ENCODE data around the gene RPRD1B.
"Not testable (repeated sequence)": the region's sequence is repeated elsewhere in the genome, so short reads cannot be mapped to it uniquely, and the experiment has no call there.

RPRD1B gene

DNA sequence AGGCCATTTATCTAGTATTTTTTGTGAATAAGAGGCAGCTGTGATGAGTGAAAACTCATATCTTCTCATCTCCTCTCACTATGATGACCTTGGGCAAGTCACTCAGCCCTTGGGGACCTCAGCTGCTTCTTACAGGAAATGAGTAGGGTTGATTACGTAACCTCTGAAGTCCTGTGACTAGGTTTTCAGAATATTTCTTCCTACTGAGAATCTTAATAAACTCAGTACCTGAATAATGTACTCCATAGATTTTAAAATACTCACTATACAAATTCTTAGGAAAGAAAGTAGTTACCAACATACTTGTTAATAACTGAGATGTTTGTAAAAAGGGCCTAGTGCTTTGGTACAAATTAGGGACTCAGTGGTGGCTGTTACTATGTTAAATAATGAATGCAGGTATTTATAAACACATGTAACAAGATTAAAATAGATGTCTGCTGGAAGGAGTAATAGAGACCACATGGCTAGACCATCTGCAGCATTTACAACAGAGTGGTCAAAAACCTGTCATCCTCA, 60.9 kb downstream of the RPRD1B start:
- DNase-seq (ENCODE audit: low read depth), result peak; percentile 72
- H3K9me3 ChIP-seq (ENCODE audit: control insufficient read depth, low read length), result no peaks in the 10 kb centered on the region
- peaks cover 21% of the 10 kb centered on the region for H3K36me3 ChIP-seq (ENCODE audit: control insufficient read depth, insufficient read depth, low read length, severe bottlenecking)
- H3K27me3 ChIP-seq (replicated peaks; ENCODE audit: control insufficient read depth, insufficient read depth, low read length), result no peaks in the 10 kb centered on the region
- H3K4me3 ChIP-seq (ENCODE audit: low read length), result no peak overlapping the region
- peaks cover 42% of the 10 kb centered on the region for H3K4me1 ChIP-seq (ENCODE audit: control insufficient read depth, insufficient read depth, low read length)
- H3K9ac ChIP-seq (ENCODE audit: low read length), result no peak overlapping the region

GRCh38 chr20:38095017-38095686, 61.6 kb downstream of the RPRD1B start:
- H3K4me1 ChIP-seq (ENCODE audit: control insufficient read depth, insufficient read depth, low read length), result peaks cover 42% of the 10 kb centered on the region
- peaks cover 14% of the 10 kb centered on the region for H3K36me3 ChIP-seq (ENCODE audit: control insufficient read depth, insufficient read depth, low read length, severe bottlenecking)
- DNase-seq (ENCODE audit: low read depth), result no peak
- H3K27me3 ChIP-seq (replicated peaks; ENCODE audit: control insufficient read depth, insufficient read depth, low read length), result no peaks in the 10 kb centered on the region
- H3K4me3 ChIP-seq (ENCODE audit: low read length), result no peak overlapping the region
- no peak overlapping the region for H3K9ac ChIP-seq (ENCODE audit: low read length)
- H3K9me3 ChIP-seq (ENCODE audit: control insufficient read depth, low read length), result peaks cover 3% of the 10 kb centered on the region

DNA sequence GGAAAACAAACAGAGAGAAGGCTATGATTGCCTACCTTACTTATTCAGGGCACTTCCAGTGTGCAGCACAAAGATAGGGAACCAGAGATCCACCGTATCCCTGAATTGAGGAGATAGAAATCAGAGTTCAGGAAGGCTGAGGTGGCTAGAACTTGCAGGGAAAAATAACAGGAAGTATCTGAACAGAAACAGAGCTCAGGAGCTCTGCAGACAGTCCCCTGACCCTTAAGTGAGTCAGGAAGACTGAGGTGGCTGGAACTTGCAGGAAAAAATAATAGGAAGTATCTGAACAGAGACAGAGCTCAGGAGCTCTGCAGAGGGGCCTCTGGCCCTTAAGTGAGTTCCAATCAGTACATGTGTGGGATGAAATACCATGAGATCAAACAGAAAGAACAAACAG, 65.4 kb downstream of the RPRD1B start:
- Histone ChIP-seq H3K4me1 (ENCODE audit: control insufficient read depth, insufficient read depth, low read length) (peaks cover 16% of the 10 kb centered on the region), H3K9ac (ENCODE audit: low read length) (no peak overlapping the region), H3K4me3 (ENCODE audit: low read length) (no peak overlapping the region), H3K36me3 (ENCODE audit: control insufficient read depth, insufficient read depth, low read length, severe bottlenecking) (no peaks in the 10 kb centered on the region), H3K27me3 (replicated peaks; ENCODE audit: control insufficient read depth, insufficient read depth, low read length) (no peaks in the 10 kb centered on the region), H3K9me3 (ENCODE audit: control insufficient read depth, low read length) (peaks cover 19% of the 10 kb centered on the region)
- no peak for DNase-seq (ENCODE audit: low read depth)

DNA sequence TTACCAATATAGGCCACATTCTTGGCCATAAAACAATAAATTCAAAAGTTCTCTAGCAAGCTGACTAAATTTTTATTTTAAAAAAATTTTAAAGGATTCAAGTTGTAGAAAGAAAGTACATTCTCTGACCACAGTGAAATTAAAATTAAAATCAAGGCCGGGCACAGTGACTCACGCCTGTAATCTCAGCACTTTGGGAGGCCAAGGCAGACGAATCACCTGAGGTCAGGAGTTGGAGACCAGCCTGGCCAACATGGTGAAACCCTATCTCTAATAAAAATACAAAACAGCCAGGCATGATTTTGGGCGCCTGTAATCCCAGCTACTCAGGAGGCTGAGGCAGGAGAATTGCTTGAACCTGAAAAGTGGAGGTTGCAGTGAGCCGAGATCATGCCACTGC, 68.7 kb downstream of the RPRD1B start:
- not testable (repeated sequence) for H3K9ac ChIP-seq (ENCODE audit: low read length); DNase-seq (ENCODE audit: low read depth); H3K36me3 ChIP-seq (ENCODE audit: control insufficient read depth, insufficient read depth, low read length, severe bottlenecking); H3K4me1 ChIP-seq (ENCODE audit: control insufficient read depth, insufficient read depth, low read length); H3K27me3 ChIP-seq (replicated peaks; ENCODE audit: control insufficient read depth, insufficient read depth, low read length); H3K4me3 ChIP-seq (ENCODE audit: low read length)
- H3K9me3 ChIP-seq (ENCODE audit: control insufficient read depth, low read length), result peaks cover 19% of the 10 kb centered on the region

DNA sequence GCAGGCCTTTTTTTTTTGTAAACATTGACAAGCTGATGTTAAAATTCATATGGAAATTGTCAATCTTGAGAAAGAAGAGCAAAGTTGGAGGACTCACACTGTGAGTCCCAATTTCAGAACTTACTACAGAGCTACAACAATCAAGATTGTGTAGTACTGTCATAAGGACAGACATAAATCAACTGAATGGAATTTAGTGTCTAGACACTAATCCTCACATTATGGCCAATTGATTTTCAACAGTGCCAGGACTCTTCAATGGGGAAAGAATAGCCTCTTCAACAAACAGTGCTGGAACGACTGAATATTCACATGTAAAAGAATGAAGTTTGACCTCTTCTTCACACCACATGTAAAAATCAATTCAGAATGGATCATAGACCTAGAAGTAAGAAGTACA, 70.7 kb downstream of the RPRD1B start:
- Histone ChIP-seq H3K9ac (ENCODE audit: low read length) (no peak overlapping the region), H3K4me1 (ENCODE audit: control insufficient read depth, insufficient read depth, low read length) (peaks cover 12% of the 10 kb centered on the region), H3K9me3 (ENCODE audit: control insufficient read depth, low read length) (peaks cover 19% of the 10 kb centered on the region), H3K4me3 (ENCODE audit: low read length) (no peak overlapping the region), H3K27me3 (replicated peaks; ENCODE audit: control insufficient read depth, insufficient read depth, low read length) (no peaks in the 10 kb centered on the region), H3K36me3 (ENCODE audit: control insufficient read depth, insufficient read depth, low read length, severe bottlenecking) (no peaks in the 10 kb centered on the region)
- DNase-seq (ENCODE audit: low read depth), result no peak

DNA sequence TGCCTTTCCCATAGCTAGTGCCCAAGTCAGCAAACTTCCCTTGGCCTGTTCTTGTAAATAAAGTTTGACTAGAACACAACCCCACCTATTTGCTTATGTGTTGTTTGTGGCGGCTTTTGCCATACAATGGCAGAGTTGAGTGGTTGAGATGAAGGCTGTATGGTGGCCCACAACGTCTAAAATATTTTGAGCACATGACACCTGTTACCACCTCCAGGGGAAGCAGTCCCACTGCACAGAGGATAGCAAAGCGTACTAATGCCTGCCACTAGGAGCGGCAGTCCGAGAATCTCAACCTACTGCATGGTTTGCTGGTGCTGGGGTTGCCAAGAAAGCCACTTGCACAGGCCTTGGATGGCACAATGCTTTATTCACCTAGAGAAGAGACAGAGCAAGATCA, 72.9 kb downstream of the RPRD1B start:
- Histone ChIP-seq H3K36me3 (ENCODE audit: control insufficient read depth, insufficient read depth, low read length, severe bottlenecking) (no peaks in the 10 kb centered on the region), H3K4me3 (ENCODE audit: low read length) (no peak overlapping the region), H3K9me3 (ENCODE audit: control insufficient read depth, low read length) (peaks cover 5% of the 10 kb centered on the region), H3K27me3 (replicated peaks; ENCODE audit: control insufficient read depth, insufficient read depth, low read length) (no peaks in the 10 kb centered on the region), H3K9ac (ENCODE audit: low read length) (no peak overlapping the region), H3K4me1 (ENCODE audit: control insufficient read depth, insufficient read depth, low read length) (peaks cover 29% of the 10 kb centered on the region)
- no peak for DNase-seq (ENCODE audit: low read depth)

DNA sequence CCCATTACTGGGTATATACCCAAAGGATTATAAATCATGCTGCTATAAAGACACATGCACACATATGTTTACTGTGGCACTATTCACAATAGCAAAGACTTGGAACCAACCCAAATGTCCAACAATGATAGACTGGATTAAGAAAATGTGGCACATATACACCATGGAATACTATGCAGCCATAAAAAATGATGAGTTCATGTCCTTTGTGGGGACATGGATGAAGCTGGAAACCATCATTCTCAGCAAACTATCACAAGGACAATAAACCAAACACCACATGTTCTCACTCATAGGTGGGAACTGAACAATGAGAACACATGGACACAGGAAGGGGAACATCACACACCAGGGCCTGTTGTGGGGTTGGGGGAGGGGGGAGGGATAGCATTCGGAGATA, 73.8 kb downstream of the RPRD1B start:
- not testable (repeated sequence) for H3K9ac ChIP-seq (ENCODE audit: low read length); H3K9me3 ChIP-seq (ENCODE audit: control insufficient read depth, low read length); H3K4me3 ChIP-seq (ENCODE audit: low read length); H3K36me3 ChIP-seq (ENCODE audit: control insufficient read depth, insufficient read depth, low read length, severe bottlenecking); DNase-seq (ENCODE audit: low read depth); H3K27me3 ChIP-seq (replicated peaks; ENCODE audit: control insufficient read depth, insufficient read depth, low read length)
- peaks cover 29% of the 10 kb centered on the region for H3K4me1 ChIP-seq (ENCODE audit: control insufficient read depth, insufficient read depth, low read length)

- H3K27me3 ChIP-seq (replicated peaks; ENCODE audit: control insufficient read depth, insufficient read depth, low read length); H3K36me3 ChIP-seq (ENCODE audit: control insufficient read depth, insufficient read depth, low read length, severe bottlenecking); H3K9ac ChIP-seq (ENCODE audit: low read length); H3K4me3 ChIP-seq (ENCODE audit: low read length); DNase-seq (ENCODE audit: low read depth); H3K9me3 ChIP-seq (ENCODE audit: control insufficient read depth, low read length): not testable (repeated sequence)
- H3K4me1 ChIP-seq (ENCODE audit: control insufficient read depth, insufficient read depth, low read length), result peaks cover 29% of the 10 kb centered on the region
Measured at GRCh38 chr20:38107916-38108315, 74.4 kb downstream of the RPRD1B start.

DNA sequence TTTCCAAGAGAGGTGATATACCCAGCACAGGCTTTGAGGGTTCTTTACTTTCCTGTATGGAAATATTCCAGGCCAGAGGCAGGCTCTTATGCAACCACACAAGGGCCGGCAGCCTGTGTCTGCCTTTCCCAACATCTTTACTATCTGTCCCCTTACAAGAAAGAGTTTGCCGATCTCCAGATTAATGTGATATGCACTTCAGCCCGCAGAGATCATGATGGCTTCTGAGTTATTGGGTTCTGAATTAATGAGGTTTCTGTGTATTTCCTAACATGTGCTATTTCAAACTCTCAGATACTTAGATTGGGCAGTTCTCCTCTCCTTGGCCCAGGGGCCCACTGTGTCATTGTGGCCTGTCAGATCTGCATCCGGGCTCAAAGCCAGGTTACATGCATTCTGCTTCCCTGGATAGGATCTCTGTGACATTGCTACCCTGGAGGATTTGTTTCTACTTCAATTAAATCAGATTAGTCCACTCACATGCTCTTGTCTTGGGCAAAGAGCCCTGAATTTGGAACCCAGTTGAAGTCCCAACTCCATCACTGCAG, 75.0 kb downstream of the RPRD1B start:
- peak; percentile 73 for DNase-seq (ENCODE audit: low read depth)
- Histone ChIP-seq H3K27me3 (replicated peaks; ENCODE audit: control insufficient read depth, insufficient read depth, low read length) (no peaks in the 10 kb centered on the region), H3K4me3 (ENCODE audit: low read length) (peak overlapping the region; percentile 29), H3K4me1 (ENCODE audit: control insufficient read depth, insufficient read depth, low read length) (peaks cover 29% of the 10 kb centered on the region), H3K9ac (ENCODE audit: low read length) (no peak overlapping the region), H3K9me3 (ENCODE audit: control insufficient read depth, low read length) (no peaks in the 10 kb centered on the region), H3K36me3 (ENCODE audit: control insufficient read depth, insufficient read depth, low read length, severe bottlenecking) (no peaks in the 10 kb centered on the region)

GRCh38 chr20:38108986-38109541, 75.5 kb downstream of the RPRD1B start:
- H3K4me3 ChIP-seq (ENCODE audit: low read length), result peak overlapping the region; percentile 29
- no peaks in the 10 kb centered on the region for H3K27me3 ChIP-seq (replicated peaks; ENCODE audit: control insufficient read depth, insufficient read depth, low read length)
- peak overlapping the region; percentile 32 for H3K9ac ChIP-seq (ENCODE audit: low read length)
- H3K36me3 ChIP-seq (ENCODE audit: control insufficient read depth, insufficient read depth, low read length, severe bottlenecking), result no peaks in the 10 kb centered on the region
- peaks cover 29% of the 10 kb centered on the region for H3K4me1 ChIP-seq (ENCODE audit: control insufficient read depth, insufficient read depth, low read length)
- H3K9me3 ChIP-seq (ENCODE audit: control insufficient read depth, low read length), result no peaks in the 10 kb centered on the region
- DNase-seq (ENCODE audit: low read depth), result peak; percentile 81

DNA sequence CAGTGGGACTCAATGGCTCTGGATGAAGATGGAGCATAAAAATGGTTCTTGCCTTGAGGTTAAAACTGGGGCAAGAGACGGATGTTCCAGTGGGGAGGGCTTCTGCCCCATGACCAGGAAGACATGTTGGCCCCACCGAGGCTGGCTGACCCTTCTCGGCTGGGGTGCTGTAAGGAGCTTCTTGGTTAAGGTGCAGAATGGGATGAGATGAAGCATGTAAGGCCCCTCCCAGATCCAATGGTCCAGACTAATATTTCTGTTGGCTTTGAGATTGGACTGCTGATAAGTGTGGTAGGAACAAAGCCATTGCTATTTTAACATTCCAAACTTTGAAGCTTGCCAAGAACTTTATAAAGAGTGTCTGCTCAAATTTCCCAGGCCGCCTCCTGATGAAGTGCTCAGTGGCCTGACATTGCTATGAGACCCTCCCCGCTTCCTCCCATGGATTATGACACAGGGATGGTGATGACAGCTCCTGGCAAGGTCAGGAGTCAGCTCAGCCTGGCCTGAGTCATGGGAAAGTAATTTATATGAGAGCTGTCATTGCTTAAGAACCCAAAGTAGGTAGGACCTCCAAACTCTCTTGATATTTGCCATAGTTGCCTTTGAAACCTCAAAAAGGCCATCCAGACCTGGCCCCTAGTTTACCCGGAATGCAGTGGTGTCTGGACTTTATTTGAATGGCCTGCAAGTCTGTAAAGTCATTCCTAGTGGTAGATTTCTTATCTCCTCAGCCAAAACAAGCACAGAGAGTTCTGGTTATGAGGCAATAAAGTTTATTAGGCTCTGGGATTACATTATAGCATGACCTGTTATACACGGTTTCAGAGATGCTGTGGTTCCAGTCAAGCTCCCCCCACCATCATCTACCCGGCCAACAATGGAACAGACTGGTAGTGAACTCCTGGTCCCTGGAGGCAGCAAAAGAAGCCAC, 76.3 kb downstream of the RPRD1B start:
- Histone ChIP-seq H3K4me3 (ENCODE audit: low read length) (peak overlapping the region; percentile 29), H3K36me3 (ENCODE audit: control insufficient read depth, insufficient read depth, low read length, severe bottlenecking) (no peaks in the 10 kb centered on the region), H3K27me3 (replicated peaks; ENCODE audit: control insufficient read depth, insufficient read depth, low read length) (no peaks in the 10 kb centered on the region), H3K9me3 (ENCODE audit: control insufficient read depth, low read length) (no peaks in the 10 kb centered on the region), H3K4me1 (ENCODE audit: control insufficient read depth, insufficient read depth, low read length) (peaks cover 29% of the 10 kb centered on the region), H3K9ac (ENCODE audit: low read length) (peak overlapping the region; percentile 32)
- DNase-seq (ENCODE audit: low read depth), result peak; percentile 96

All from adipocyte (in vitro differentiated cells).